ENCODE results near the gene GABRP.

DNA sequence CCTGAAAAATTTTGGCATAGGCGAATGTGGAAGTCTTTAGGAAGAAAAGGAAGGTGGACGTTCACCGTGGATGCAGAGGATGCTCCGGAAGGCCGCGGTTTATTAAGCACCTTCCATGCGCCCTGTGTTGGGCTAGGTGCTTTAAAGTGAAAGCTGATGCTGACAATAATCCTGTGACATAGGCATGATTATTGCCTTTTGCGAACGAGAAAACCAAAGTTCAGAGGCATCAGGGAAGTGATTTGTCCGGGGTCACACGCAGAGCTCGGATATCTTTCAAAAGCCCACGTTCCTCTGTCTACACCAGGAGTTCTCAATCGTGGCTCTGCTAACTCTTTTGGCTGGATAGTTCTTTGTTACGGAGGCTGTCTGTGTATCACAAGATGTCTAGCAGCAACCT, 12.0 kb upstream of the GABRP start:
- TF ChIP-seq, protein P1, sequence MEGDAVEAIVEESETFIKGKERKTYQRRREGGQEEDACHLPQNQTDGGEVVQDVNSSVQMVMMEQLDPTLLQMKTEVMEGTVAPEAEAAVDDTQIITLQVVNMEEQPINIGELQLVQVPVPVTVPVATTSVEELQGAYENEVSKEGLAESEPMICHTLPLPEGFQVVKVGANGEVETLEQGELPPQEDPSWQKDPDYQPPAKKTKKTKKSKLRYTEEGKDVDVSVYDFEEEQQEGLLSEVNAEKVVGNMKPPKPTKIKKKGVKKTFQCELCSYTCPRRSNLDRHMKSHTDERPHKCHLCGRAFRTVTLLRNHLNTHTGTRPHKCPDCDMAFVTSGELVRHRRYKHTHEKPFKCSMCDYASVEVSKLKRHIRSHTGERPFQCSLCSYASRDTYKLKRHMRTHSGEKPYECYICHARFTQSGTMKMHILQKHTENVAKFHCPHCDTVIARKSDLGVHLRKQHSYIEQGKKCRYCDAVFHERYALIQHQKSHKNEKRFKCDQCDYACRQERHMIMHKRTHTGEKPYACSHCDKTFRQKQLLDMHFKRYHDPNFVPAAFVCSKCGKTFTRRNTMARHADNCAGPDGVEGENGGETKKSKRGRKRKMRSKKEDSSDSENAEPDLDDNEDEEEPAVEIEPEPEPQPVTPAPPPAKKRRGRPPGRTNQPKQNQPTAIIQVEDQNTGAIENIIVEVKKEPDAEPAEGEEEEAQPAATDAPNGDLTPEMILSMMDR (IDR thresholded peaks at IDR 0.05; ENCODE audit: extremely low read depth in 1 of 2, insufficient read depth in 1 of 2, low read depth in 1 of 2, low read length in 2 of 2) = no peak
- TF ChIP-seq, protein P2, sequence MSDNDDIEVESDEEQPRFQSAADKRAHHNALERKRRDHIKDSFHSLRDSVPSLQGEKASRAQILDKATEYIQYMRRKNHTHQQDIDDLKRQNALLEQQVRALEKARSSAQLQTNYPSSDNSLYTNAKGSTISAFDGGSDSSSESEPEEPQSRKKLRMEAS (IDR thresholded peaks at IDR 0.05; ENCODE audit: insufficient read depth, insufficient read length) = no peak
- TF ChIP-seq POLR2A (IDR thresholded peaks at IDR 0.05; ENCODE audit: low read depth, low read length) (no peak), JUN (IDR thresholded peaks at IDR 0.05; ENCODE audit: borderline replicate concordance, insufficient read depth, insufficient read length, low read depth) (no peak), POLR2AphosphoS5 (IDR thresholded peaks at IDR 0.05; ENCODE audit: insufficient read depth, low read depth, low read length) (no peak), GATA2 (IDR thresholded peaks at IDR 0.05; ENCODE audit: insufficient read depth, insufficient read length, low read depth, low read length) (no peak), EZH2 (IDR thresholded peaks at IDR 0.05; ENCODE audit: borderline replicate concordance, low read depth, low read length, severe bottlenecking) (no peak), FOS (IDR thresholded peaks at IDR 0.05; ENCODE audit: borderline replicate concordance, insufficient read depth, low read length) (no peak), MYC (IDR thresholded peaks at IDR 0.05; ENCODE audit: low read depth, low read length) (no peak)

Measured in endothelial cell of umbilical vein (primary cell).